Endothelial cell of umbilical vein (primary cell): ENCODE results near the gene EHD1. TPM values are rescaled to one million over a fixed set of nuclear protein-coding genes. Genes with fewer than 3 reads are reported as not detected.

Experiments used
- BruUV-seq: library from RNA; stranded (reverse); fragments of 400-500 nt; replicated peaks from 2 replicates; lab custom pipeline; 2021; lab: Mats Ljungman, UMichigan
- CTCF ChIA-PET: fragments of 300-600, 350-600 bp; sonication (Branson Sonifier 250); formaldehyde crosslinking; loops from one replicate; lab custom pipeline; 2021; ENCODE audit warnings: antibody characterized with exemption, inconsistent platforms; lab: Charles Lee
- POLR2A ChIA-PET: fragments of 300-600, 350-600 bp; sonication (Branson Sonifier 250); formaldehyde crosslinking; loops from one replicate; lab custom pipeline; 2021; ENCODE audit warnings: antibody characterized with exemption, inconsistent platforms; lab: Charles Lee
- DNase-seq: peaks from one replicate; pipeline ENCODE4 v3.0.0-alpha.2; 2011; ENCODE audit warnings: low read depth, low spot score
- FAIRE-seq: peaks from 2 replicates; lab custom pipeline; 2011; peaks lifted over from hg19 to GRCh38; lab: Jason Lieb, UNC
- H2AFZ ChIP-seq: 2 replicates; pipeline ENCODE4 v1.6.0; 2012; ENCODE audit warnings: low read depth, low read length, control low read depth, inconsistent platforms
- H3K27ac ChIP-seq: 2 replicates; pipeline ENCODE4 v1.5.1; 2011; ENCODE audit warnings: low read depth, mild to moderate bottlenecking, control low read depth, low read length, moderate library complexity; ENCODE audit not compliant: insufficient read depth
- H3K27me3 ChIP-seq, 2 experiments: 2 replicates each; pipeline versions ENCODE4 v1.6.0 to v1.6.1; 2011; ENCODE audit warnings: low read length in 2 of 2, mixed read lengths in 1 of 2; ENCODE audit not compliant: control insufficient read depth in 2 of 2, insufficient read depth in 2 of 2
- H3K36me3 ChIP-seq, 2 experiments: 2 replicates in 1 of 2; 3 replicates in 1 of 2; pipeline ENCODE4 v1.5.1; 2011; ENCODE audit warnings: low read length in 2 of 2, mild to moderate bottlenecking in 1 of 2, moderate library complexity in 1 of 2; ENCODE audit not compliant: control insufficient read depth in 2 of 2, insufficient read depth in 2 of 2; ENCODE audit errors: extremely low read depth in 1 of 2
- H3K4me1 ChIP-seq: 3 replicates; pipeline ENCODE4 v1.5.1; 2011; ENCODE audit warnings: mild to moderate bottlenecking, low read length; ENCODE audit not compliant: control insufficient read depth, insufficient read depth; ENCODE audit errors: extremely low read depth
- H3K4me2 ChIP-seq: 2 replicates; pipeline ENCODE4 v1.6.1; 2011; ENCODE audit warnings: low read length, control low read depth, mixed read lengths; ENCODE audit not compliant: insufficient read depth
- H3K4me3 ChIP-seq, 3 experiments: fragments of 200-600 bp in 1 of 3; sonication (generic), shearing (Covaris generic) in 1 of 3; replicated peaks in 1 of 3; 2 replicates each; pipeline ENCODE4 v1.5.1; 2011 to 2016; ENCODE audit warnings: control low read depth in 3 of 3, low read length in 3 of 3, mild to moderate bottlenecking in 2 of 3, inconsistent platforms in 1 of 3, low read depth in 1 of 3, moderate library complexity in 1 of 3; ENCODE audit not compliant: insufficient read depth in 1 of 3
- H3K79me2 ChIP-seq: 2 replicates; pipeline ENCODE4 v1.6.0; 2012; ENCODE audit warnings: low read length, inconsistent platforms; ENCODE audit not compliant: control insufficient read depth, insufficient read depth
- H3K9ac ChIP-seq: replicated peaks from 2 replicates; pipeline ENCODE3; 2011; ENCODE audit warnings: low read length, control low read depth; ENCODE audit not compliant: insufficient read depth; ENCODE audit errors: extremely low read depth
- H3K9me1 ChIP-seq: replicated peaks from 3 replicates; pipeline ENCODE4 v1.6.0; 2011; ENCODE audit warnings: mild to moderate bottlenecking, low read length; ENCODE audit not compliant: control insufficient read depth, insufficient read depth; ENCODE audit errors: extremely low read depth
- H3K9me3 ChIP-seq: replicated peaks from 2 replicates; pipeline ENCODE4 v1.5.1; 2012; ENCODE audit warnings: low read length, inconsistent platforms; ENCODE audit not compliant: control insufficient read depth, insufficient read depth
- H4K20me1 ChIP-seq: replicated peaks from 2 replicates; pipeline ENCODE3; 2011; ENCODE audit warnings: mild to moderate bottlenecking, low read length; ENCODE audit not compliant: control insufficient read depth, insufficient read depth; ENCODE audit errors: extremely low read depth
- EZH2 ChIP-seq: IDR thresholded peaks from 2 replicates; pipeline ENCODE4 v1.6.1; 2012; ENCODE audit warnings: borderline replicate concordance, low read depth, mild to moderate bottlenecking, moderate library complexity, low read length, inconsistent platforms; ENCODE audit not compliant: severe bottlenecking
- FOS ChIP-seq: IDR thresholded peaks from 2 replicates; pipeline ENCODE4 v1.6.1; 2011; ENCODE audit warnings: mild to moderate bottlenecking, low read length, moderate library complexity, borderline replicate concordance; ENCODE audit not compliant: insufficient read depth
- GATA2 ChIP-seq: IDR thresholded peaks from 2 replicates; pipeline ENCODE4 v1.7.0; 2011; ENCODE audit warnings: low read depth, mild to moderate bottlenecking, moderate library complexity, mixed read lengths, low read length; ENCODE audit not compliant: insufficient read length, insufficient read depth
- JUN ChIP-seq: IDR thresholded peaks from 2 replicates; pipeline ENCODE4 v1.6.1; 2011; ENCODE audit warnings: borderline replicate concordance, low read depth; ENCODE audit not compliant: insufficient read length, insufficient read depth
- MYC ChIP-seq: IDR thresholded peaks from one replicate; pipeline ENCODE4 v1.6.1; 2011; ENCODE audit warnings: mild to moderate bottlenecking, low read depth, low read length
- POLR2A ChIP-seq: IDR thresholded peaks from 2 replicates; pipeline ENCODE4 v1.6.1; 2012; ENCODE audit warnings: low read depth, mild to moderate bottlenecking, control low read depth, low read length
- POLR2AphosphoS5 ChIP-seq: IDR thresholded peaks from 2 replicates; pipeline ENCODE4 v1.6.1; 2012; ENCODE audit warnings: low read depth, mild to moderate bottlenecking, control low read depth, low read length, moderate library complexity; ENCODE audit not compliant: insufficient read depth
- dilution Hi-C: fragments of 300-500 bp; cut with MboI; formaldehyde crosslinking; loops from one replicate; pipeline ENCODE4 v1.15.0; 2019; ENCODE audit warnings: low sequenced_read_pairs; ENCODE audit not compliant: extremely low pct_ligation_motif_present
- intact Hi-C: fragments of 100-400 bp; cut with micrococcal nuclease; formaldehyde crosslinking; loops from one replicate; pipeline ENCODE4 v1.10.0; 2022
- polyA plus RNA-seq, 4 experiments: library from polyadenylated mRNA; depleted of rRNA in 3 of 4; stranded (reverse) in 3 of 4; unstranded in 1 of 4; fragments of >200 nt; gene quantifications; 2 replicates each; pipeline versions ENCODE4 v1.2.1 to v1.2.3, GENCODE V29; 2011 to 2012; ENCODE audit warnings: missing spikeins in 1 of 4
- total RNA-seq: library from RNA; stranded (reverse); gene quantifications from 2 replicates; pipeline ENCODE4 v1.2.3, GENCODE V29; 2021
- TF ChIP-seq, protein P1 (sequence below), 2 donors: IDR thresholded peaks; 1 replicate in 1 of 2; 2 replicates in 1 of 2; pipeline ENCODE4 v1.5.1; 2011; ENCODE audit warnings: low read length in 2 of 2, mild to moderate bottlenecking in 2 of 2, moderate library complexity in 2 of 2, control low read depth in 1 of 2, inconsistent platforms in 1 of 2, low read depth in 1 of 2; ENCODE audit not compliant: insufficient read depth in 1 of 2; ENCODE audit errors: extremely low read depth in 1 of 2
- TF ChIP-seq, protein P2 (sequence below): IDR thresholded peaks from 2 replicates; pipeline ENCODE4 v1.6.1; 2011; ENCODE audit not compliant: insufficient read depth, insufficient read length

The EHD1 gene
- total and polyA plus RNA-seq, 2 donors (not counting 3 experiments of a cell fraction or from before 2014, with no cell fraction given): 109 to 136 TPM

DNA sequence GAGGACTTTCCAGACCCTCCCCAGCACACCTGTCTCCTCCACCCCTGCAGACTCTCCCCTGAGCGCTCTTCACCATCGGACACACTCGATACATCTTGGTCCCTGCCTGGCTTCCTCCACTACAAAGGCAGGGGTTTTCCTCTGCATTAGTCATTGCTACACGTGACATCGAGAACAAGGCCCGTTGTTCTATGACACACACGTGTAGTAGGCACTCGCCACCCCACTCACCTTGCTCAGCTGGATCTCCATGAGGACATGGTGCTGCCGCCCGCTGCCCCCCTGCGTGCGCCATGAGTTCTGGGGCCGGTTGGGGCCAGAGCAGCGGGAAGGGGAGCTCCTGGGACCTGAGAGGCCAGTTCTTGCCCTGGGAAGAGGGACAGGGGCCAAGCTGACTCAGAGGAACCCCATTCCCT, 21.9 kb upstream of the EHD1 start:
- CTCF ChIA-PET: interaction anchor here (0.7 to 1.4 kb wide), 2 partner anchors 13 to 52 kb away, joined by 3 read pairs; no protein-coding TSS in a partner anchor

DNA sequence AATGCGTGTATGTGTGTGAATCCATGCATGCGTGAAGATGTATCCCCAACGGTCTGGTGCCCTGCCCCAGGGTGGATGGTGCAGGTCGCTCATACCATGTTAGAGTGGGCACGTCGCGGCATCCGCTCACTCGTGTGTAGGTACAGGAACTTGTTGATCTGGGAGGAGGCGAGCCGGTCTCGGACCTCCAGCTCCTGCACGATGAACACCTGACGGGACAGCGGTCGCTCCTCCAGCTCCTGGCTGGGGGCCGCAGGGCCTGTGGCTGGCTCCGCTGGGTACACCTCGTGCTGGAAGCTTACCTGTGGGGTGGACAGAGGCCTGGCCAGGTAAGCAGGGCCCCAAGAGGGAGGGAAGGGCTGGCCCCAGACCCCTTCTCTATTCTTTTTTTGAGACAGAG, 20.1 kb upstream of the EHD1 start:
- BruUV-seq: no TSS peak
- intact Hi-C loops: no loop called here

More for the DNA sequence above, 21.9 kb upstream of the EHD1 start:
- H3K9ac ChIP-seq: no peak overlapping the region
- dilution Hi-C loops (no loop called here), intact Hi-C loops (no loop called here)
- H3K4me3 ChIP-seq: no peak overlapping the region
- TF ChIP-seq JUN: no peak
- TF ChIP-seq, protein P1, sequence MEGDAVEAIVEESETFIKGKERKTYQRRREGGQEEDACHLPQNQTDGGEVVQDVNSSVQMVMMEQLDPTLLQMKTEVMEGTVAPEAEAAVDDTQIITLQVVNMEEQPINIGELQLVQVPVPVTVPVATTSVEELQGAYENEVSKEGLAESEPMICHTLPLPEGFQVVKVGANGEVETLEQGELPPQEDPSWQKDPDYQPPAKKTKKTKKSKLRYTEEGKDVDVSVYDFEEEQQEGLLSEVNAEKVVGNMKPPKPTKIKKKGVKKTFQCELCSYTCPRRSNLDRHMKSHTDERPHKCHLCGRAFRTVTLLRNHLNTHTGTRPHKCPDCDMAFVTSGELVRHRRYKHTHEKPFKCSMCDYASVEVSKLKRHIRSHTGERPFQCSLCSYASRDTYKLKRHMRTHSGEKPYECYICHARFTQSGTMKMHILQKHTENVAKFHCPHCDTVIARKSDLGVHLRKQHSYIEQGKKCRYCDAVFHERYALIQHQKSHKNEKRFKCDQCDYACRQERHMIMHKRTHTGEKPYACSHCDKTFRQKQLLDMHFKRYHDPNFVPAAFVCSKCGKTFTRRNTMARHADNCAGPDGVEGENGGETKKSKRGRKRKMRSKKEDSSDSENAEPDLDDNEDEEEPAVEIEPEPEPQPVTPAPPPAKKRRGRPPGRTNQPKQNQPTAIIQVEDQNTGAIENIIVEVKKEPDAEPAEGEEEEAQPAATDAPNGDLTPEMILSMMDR (IDR thresholded peaks at IDR 0.05; ENCODE audit: extremely low read depth in 1 of 2, insufficient read depth in 1 of 2, low read depth in 1 of 2, low read length in 2 of 2): no peak
- no peaks in the 10 kb centered on the region for H4K20me1 ChIP-seq
- no peaks in the 10 kb centered on the region for H3K9me3 ChIP-seq
- no peak for FAIRE-seq
- no peaks in the 10 kb centered on the region for H3K27me3 ChIP-seq
- no peak overlapping the region for H3K27ac ChIP-seq
- H3K4me2 ChIP-seq: no peak overlapping the region
- no peak overlapping the region for H2AFZ ChIP-seq
- no peaks in the 10 kb centered on the region for H3K9me1 ChIP-seq
- peaks cover 0 to 39% of the 10 kb centered on the region in 2 experiments for H3K36me3 ChIP-seq
- H3K4me1 ChIP-seq: no peaks in the 10 kb centered on the region
- no peak for DNase-seq
- BruUV-seq: no TSS peak
- H3K79me2 ChIP-seq: no peaks in the 10 kb centered on the region
- POLR2A ChIA-PET: no interaction called here

More for the DNA sequence above, 20.1 kb upstream of the EHD1 start:
- Histone ChIP-seq H3K36me3 (peaks cover 0 to 40% of the 10 kb centered on the region in 2 experiments), H3K27ac (no peak overlapping the region), H3K9me1 (no peaks in the 10 kb centered on the region), H3K9me3 (no peaks in the 10 kb centered on the region), H4K20me1 (no peaks in the 10 kb centered on the region), H3K27me3 (no peaks in the 10 kb centered on the region), H3K4me3 (no peak overlapping the region), H3K4me2 (no peak overlapping the region), H3K79me2 (no peaks in the 10 kb centered on the region), H2AFZ (no peak overlapping the region), H3K9ac (no peak overlapping the region), H3K4me1 (no peaks in the 10 kb centered on the region)
- FAIRE-seq: no peak
- CTCF ChIA-PET: interaction anchor here (0.8 to 0.9 kb wide), 2 partner anchors 11 to 55 kb away, joined by 3 to 5 read pairs; no protein-coding TSS in a partner anchor
- dilution Hi-C loops: loop anchor here (10.0 kb wide), 1 partner anchor 54 kb away; the partner anchor contains the start of gene CDC42BPG
- TF ChIP-seq GATA2 (no peak), POLR2A (no peak), FOS (no peak), EZH2 (no peak), MYC (no peak), JUN (no peak), POLR2AphosphoS5 (no peak)
- TF ChIP-seq, protein P1 (IDR thresholded peaks at IDR 0.05; ENCODE audit: extremely low read depth in 1 of 2, insufficient read depth in 1 of 2, low read depth in 1 of 2, low read length in 2 of 2): no peak
- TF ChIP-seq, protein P2, sequence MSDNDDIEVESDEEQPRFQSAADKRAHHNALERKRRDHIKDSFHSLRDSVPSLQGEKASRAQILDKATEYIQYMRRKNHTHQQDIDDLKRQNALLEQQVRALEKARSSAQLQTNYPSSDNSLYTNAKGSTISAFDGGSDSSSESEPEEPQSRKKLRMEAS: no peak
- DNase-seq: no peak
- POLR2A ChIA-PET: interaction anchor here (0.6 kb wide), 1 partner anchor 13 kb away, joined by 3 read pairs; no protein-coding TSS in a partner anchor
